H9 (cell line): ENCODE measurements around the gene WDR74. TPM values are rescaled to one million over a fixed set of nuclear protein-coding genes. Genes with fewer than 3 reads are reported as not detected.

Experiments used
- DNase-seq: peaks from one replicate; pipeline ENCODE4 v3.0.0-alpha.2; 2017
- H2AFZ ChIP-seq: one replicate; pipeline ENCODE4 v1.6.1; 2013; ENCODE audit warnings: mild to moderate bottlenecking, low read length, control low read depth, moderate library complexity
- H2AK5ac ChIP-seq: 2 replicates; pipeline ENCODE4 v1.6.1; 2013; ENCODE audit warnings: low read length, control low read depth, mixed read lengths; ENCODE audit not compliant: insufficient read length
- H2BK120ac ChIP-seq: one replicate; pipeline ENCODE4 v1.6.1; 2013; ENCODE audit warnings: low read depth, mild to moderate bottlenecking, low read length, control low read depth, inconsistent platforms; ENCODE audit not compliant: poor library complexity, severe bottlenecking
- H2BK12ac ChIP-seq: 2 replicates; pipeline ENCODE4 v1.6.1; 2013; ENCODE audit warnings: low read length, control low read depth, mixed read lengths, low read depth; ENCODE audit not compliant: insufficient read length
- H2BK15ac ChIP-seq: 2 replicates; pipeline ENCODE4 v1.6.1; 2013; ENCODE audit warnings: low read depth, low read length, control low read depth
- H2BK20ac ChIP-seq: one replicate; pipeline ENCODE4 v1.6.1; 2013; ENCODE audit warnings: low read depth, mild to moderate bottlenecking, low read length, control low read depth, inconsistent platforms; ENCODE audit not compliant: poor library complexity, severe bottlenecking
- H2BK5ac ChIP-seq: 2 replicates; pipeline ENCODE4 v1.6.1; 2013; ENCODE audit warnings: low read length, control low read depth, mixed read lengths; ENCODE audit not compliant: insufficient read length
- H3K14ac ChIP-seq: 2 replicates; pipeline ENCODE4 v1.6.1; 2013; ENCODE audit warnings: low read length, control low read depth; ENCODE audit not compliant: insufficient read depth
- H3K18ac ChIP-seq: 2 replicates; pipeline ENCODE4 v1.6.1; 2013; ENCODE audit warnings: low read depth, mild to moderate bottlenecking, mixed read lengths, low read length, control low read depth; ENCODE audit not compliant: insufficient read length
- H3K23ac ChIP-seq: 2 replicates; pipeline ENCODE4 v1.6.1; 2013; ENCODE audit warnings: low read length, control low read depth, mixed read lengths, low read depth; ENCODE audit not compliant: insufficient read length
- H3K23me2 ChIP-seq: 2 replicates; pipeline ENCODE4 v1.6.1; 2013; ENCODE audit warnings: low read depth, mild to moderate bottlenecking, mixed read lengths, low read length, control low read depth; ENCODE audit not compliant: insufficient read length, poor library complexity, severe bottlenecking
- H3K27ac ChIP-seq: 2 replicates; pipeline ENCODE4 v1.5.1; 2013; ENCODE audit warnings: low read length, control low read depth, mixed read lengths, low read depth; ENCODE audit not compliant: insufficient read length
- H3K27me3 ChIP-seq: 2 replicates; pipeline ENCODE4 v1.6.1; 2013; ENCODE audit warnings: low read length, control low read depth, inconsistent platforms; ENCODE audit not compliant: insufficient read depth
- H3K4ac ChIP-seq: 2 replicates; pipeline ENCODE4 v1.6.1; 2013; ENCODE audit warnings: low read depth, mild to moderate bottlenecking, control low read depth, inconsistent platforms, low read length, moderate library complexity
- H3K4me1 ChIP-seq: 2 replicates; pipeline ENCODE4 v1.6.1; 2013; ENCODE audit warnings: low read length, control low read depth, inconsistent platforms; ENCODE audit not compliant: insufficient read depth
- H3K4me2 ChIP-seq: 2 replicates; pipeline ENCODE4 v1.6.1; 2013; ENCODE audit warnings: low read length, control low read depth, mixed read lengths; ENCODE audit not compliant: insufficient read length, insufficient read depth
- H3K56ac ChIP-seq: 2 replicates; pipeline ENCODE4 v1.6.1; 2013; ENCODE audit warnings: low read depth, mild to moderate bottlenecking, mixed read lengths, low read length, control low read depth; ENCODE audit not compliant: insufficient read length
- H3K79me1 ChIP-seq: 2 replicates; pipeline ENCODE4 v1.6.1; 2013; ENCODE audit warnings: low read depth, mild to moderate bottlenecking, moderate library complexity, low read length, control low read depth, inconsistent platforms; ENCODE audit not compliant: insufficient read depth, poor library complexity, severe bottlenecking
- H3K79me2 ChIP-seq: 2 replicates; pipeline ENCODE4 v1.6.1; 2013; ENCODE audit warnings: low read length, control low read depth, inconsistent platforms; ENCODE audit not compliant: insufficient read depth
- H3K9ac ChIP-seq: 2 replicates; pipeline ENCODE4 v1.6.1; 2013; ENCODE audit warnings: low read length, control low read depth, mixed read lengths; ENCODE audit not compliant: insufficient read length; ENCODE audit errors: extremely low read depth
- H3K9me3 ChIP-seq: one replicate; pipeline ENCODE4 v1.6.1; 2013; ENCODE audit warnings: low read depth, low read length, inconsistent platforms; ENCODE audit not compliant: control insufficient read depth
- H3T11ph ChIP-seq: one replicate; pipeline ENCODE4 v1.6.1; 2013; ENCODE audit warnings: mild to moderate bottlenecking, low read length, control low read depth, inconsistent platforms
- H4K20me1 ChIP-seq: one replicate; pipeline ENCODE4 v1.6.1; 2013; ENCODE audit not compliant: control insufficient read depth, insufficient read length, insufficient read depth
- H4K5ac ChIP-seq: 2 replicates; pipeline ENCODE4 v1.6.1; 2013; ENCODE audit warnings: low read depth, mild to moderate bottlenecking, mixed read lengths, low read length, control low read depth; ENCODE audit not compliant: insufficient read length
- H4K8ac ChIP-seq: replicated peaks from 2 replicates; pipeline ENCODE4 v1.6.1; 2013; ENCODE audit warnings: low read length, control low read depth, mixed read lengths, low read depth; ENCODE audit not compliant: insufficient read length
- H4K91ac ChIP-seq: 2 replicates; pipeline ENCODE4 v1.6.1; 2013; ENCODE audit warnings: low read depth, mild to moderate bottlenecking, moderate library complexity, mixed read lengths, low read length, control low read depth; ENCODE audit not compliant: insufficient read length
- H3K27ac Mint-ChIP-seq, 3 experiments: 2 replicates in 2 of 3; 3 replicates in 1 of 3; pipeline ENCODE4 v1.8.0; 2020 to 2021; ENCODE audit warnings: mixed read lengths in 3 of 3, mild to moderate bottlenecking in 1 of 3, moderate library complexity in 1 of 3
- H3K27me3 Mint-ChIP-seq: 2 replicates; pipeline ENCODE4 v1.8.0; 2021; ENCODE audit warnings: low read depth, mild to moderate bottlenecking, moderate library complexity, mixed read lengths
- H3K36me3 Mint-ChIP-seq, 3 experiments: 2 replicates in 2 of 3; 3 replicates in 1 of 3; pipeline ENCODE4 v1.8.0; 2020 to 2021; ENCODE audit warnings: low read depth in 3 of 3, mixed read lengths in 3 of 3; ENCODE audit not compliant: insufficient read depth in 1 of 3
- H3K4me1 Mint-ChIP-seq, 2 experiments: 2 replicates each; pipeline ENCODE4 v1.8.0; 2020; ENCODE audit warnings: mixed read lengths in 2 of 2
- H3K4me3 Mint-ChIP-seq, 2 experiments: 2 replicates in 1 of 2; 3 replicates in 1 of 2; pipeline ENCODE4 v1.8.0; 2020 to 2021; ENCODE audit warnings: mild to moderate bottlenecking in 2 of 2, mixed read lengths in 2 of 2, moderate library complexity in 1 of 2
- H3K9me3 Mint-ChIP-seq, 2 experiments: 2 replicates in 1 of 2; 3 replicates in 1 of 2; pipeline ENCODE4 v1.8.0; 2020; ENCODE audit warnings: mild to moderate bottlenecking in 2 of 2, mixed read lengths in 2 of 2, moderate library complexity in 1 of 2
- CTCF ChIP-seq: fragments of 200-600 bp; sonication (generic); conservative IDR thresholded peaks from 3 replicates; pipeline ENCODE4 v1.8.0; 2021; ENCODE audit warnings: antibody characterized with exemption, mild to moderate bottlenecking
- WGBS: extraction: QIAGEN DNeasy Blood & Tissue Kit; methylation state at CpG from one replicate; pipeline ENCODE4 v1.1.7; 2013; ENCODE audit warnings: missing lambda C conversion rate, low lambda C conversion rate, mixed read lengths; ENCODE audit not compliant: insufficient read length; ENCODE audit errors: extremely low coverage; 5-methylcytosine and 5-hydroxymethylcytosine counted together
- total RNA-seq: library from RNA; stranded (reverse); gene quantifications from 2 replicates; pipeline ENCODE4 v1.2.1, GENCODE V29; 2021

Gene WDR74
- total RNA-seq, 1 experiment from 2014 or later: 121 TPM

- Histone ChIP-seq H2BK12ac (no peak overlapping the region), H4K20me1 (no peaks in the 10 kb centered on the region), H4K8ac (no peak overlapping the region), H3K18ac (no peak overlapping the region), H3K4ac (no peak overlapping the region), H2BK120ac (no peak overlapping the region), H2AFZ (no peak overlapping the region), H4K5ac (no peak overlapping the region), H4K91ac (no peak overlapping the region), H3K9ac (peak overlapping the region; percentile 5), H3K4me1 (no peaks in the 10 kb centered on the region; the same call in 1 of the 2 replicates), H3K27ac (peak overlapping the region; percentile 22), H2BK20ac (no peak overlapping the region), H3K23ac (no peak overlapping the region), H3K14ac (no peak overlapping the region), H3K56ac (no peak overlapping the region), H3K9me3 (no peaks in the 10 kb centered on the region), H3K79me2 (peaks cover 4% of the 10 kb centered on the region; the same call in 1 of the 2 replicates), H3K4me2 (peak overlapping the region; percentile 41), H3K27me3 (no peaks in the 10 kb centered on the region), H3T11ph (no peak overlapping the region), H2BK15ac (no peak overlapping the region), H3K79me1 (no peaks in the 10 kb centered on the region), H2AK5ac (no peak overlapping the region), H3K23me2 (peaks cover 15% of the 10 kb centered on the region), H2BK5ac (no peak overlapping the region)
- no CpG with 5 or more reads among the region's 5 CpGs for WGBS
- Mint-ChIP-seq H3K4me3 (peak overlapping the region; percentile 99 to 100), H3K36me3 (peaks cover 71 to 87% (median 85%) of the 10 kb centered on the region in 3 experiments), H3K27ac (peak overlapping the region; percentile 100), H3K9me3 (peaks cover 2 to 3% of the 10 kb centered on the region in 2 experiments; a peak in 3 of 5 replicates), H3K27me3 (peaks cover 5% of the 10 kb centered on the region), H3K4me1 (peaks cover 43 to 52% of the 10 kb centered on the region in 2 experiments)
- no peak for TF ChIP-seq CTCF
- no peak for DNase-seq
Observed at GRCh38 chr11:62882788-62883501, 43.6 kb upstream of the WDR74 start.
